Aorta (tissue), 5 donors: ENCODE results near the gene CALY. TPM values are rescaled to one million over a fixed set of nuclear protein-coding genes. Genes with fewer than 3 reads are reported as not detected.

Experiments
- ATAC-seq: fragments of 200-7000 bp; cut with Tn5 transposase; one replicate; pipeline ENCODE4 v1.9.1; 2022; ENCODE audit warnings: moderate library complexity; ENCODE audit not compliant: low FRiP score
- DNase-seq, 2 donors: peaks; one replicate each; pipeline ENCODE4 v3.0.0-alpha.2; 2020
- H3K27ac ChIP-seq, 2 donors: one replicate each; pipeline ENCODE4 v1.5.1; 2013; ENCODE audit warnings: low read length in 2 of 2, mild to moderate bottlenecking in 2 of 2, moderate library complexity in 2 of 2, control low read depth in 1 of 2, inconsistent platforms in 1 of 2, low read depth in 1 of 2
- H3K27me3 ChIP-seq, 2 donors: one replicate each; pipeline ENCODE4 v1.6.1; 2013; ENCODE audit warnings: control low read depth in 1 of 2, low read length in 1 of 2, mild to moderate bottlenecking in 1 of 2, moderate library complexity in 1 of 2; ENCODE audit not compliant: insufficient read depth in 2 of 2, control insufficient read depth in 1 of 2
- H3K36me3 ChIP-seq, 2 donors: one replicate each; pipeline ENCODE4 v1.6.1; 2013; ENCODE audit warnings: control low read depth in 1 of 2, low read length in 1 of 2, mild to moderate bottlenecking in 1 of 2; ENCODE audit not compliant: insufficient read depth in 2 of 2, control insufficient read depth in 1 of 2
- H3K4me1 ChIP-seq, 2 donors: one replicate each; pipeline ENCODE4 v1.6.1; 2013; ENCODE audit warnings: low read length in 2 of 2, control low read depth in 1 of 2, mild to moderate bottlenecking in 1 of 2, moderate library complexity in 1 of 2; ENCODE audit not compliant: insufficient read depth in 2 of 2, control insufficient read depth in 1 of 2
- H3K4me3 ChIP-seq, 2 donors: one replicate each; pipeline ENCODE4 v1.5.1; 2013; ENCODE audit warnings: low read length in 2 of 2, control low read depth in 1 of 2, mild to moderate bottlenecking in 1 of 2
- H3K9me3 ChIP-seq: one replicate; pipeline ENCODE4 v1.6.1; 2013; ENCODE audit warnings: mild to moderate bottlenecking, low read length; ENCODE audit not compliant: control insufficient read depth
- WGBS, 2 donors: extraction: QIAGEN DNeasy Blood & Tissue Kit; methylation state at CpG; one replicate each; pipeline ENCODE4 v1.1.7; 2013; 5-methylcytosine and 5-hydroxymethylcytosine counted together
- intact Hi-C, 2 donors: fragments of 100-400 bp; cut with DNase I; formaldehyde crosslinking; loops; one replicate each; pipeline versions ENCODE4 v1.14.2 to v1.15.0; 2022
- polyA plus RNA-seq, 2 donors: library from polyadenylated mRNA; stranded (reverse); fragments of 200-250 nt; gene quantifications; one replicate each; pipeline ENCODE4 v1.2.3, GENCODE V29; 2013
- total RNA-seq, 2 donors: library from RNA; stranded (reverse); fragmentation: NEBNext Ultra II Directional; extraction: Animal tissue kit (Norgen Biotek cat#: 25700); gene quantifications; one replicate each; pipeline ENCODE4 v1.2.1, GENCODE V29; 2021
- donor health status: healthy with polysubstance abuse.
- donor health status: Bipolar disorder and iron deficiency.
- donor health status: DM: no; HTN: no; CAD: no.
- donor health status: DM: no; HTN: no; CAD: no.
- donor health status: DM: yes; HTN: yes; CAD: no.

CALY gene
- total and polyA plus RNA-seq, 4 donors, result not detected

- Histone ChIP-seq H3K4me3 (no peak overlapping the region), H3K36me3 (no peaks in the 10 kb centered on the region), H3K27ac (no peak overlapping the region), H3K9me3 (no peaks in the 10 kb centered on the region), H3K4me1 (no peaks in the 10 kb centered on the region), H3K27me3 (peaks cover 0 to 1% of the 10 kb centered on the region in 2 donors)
- peak in 1 of 2 donors; percentile 40 for DNase-seq
- no peak for ATAC-seq
- 81 to 82% methylated on average over 15 of the region's 15 CpGs for WGBS, 2 donors
- intact Hi-C loops, result loop anchor here in 1 of 2 donors (5.0 kb wide), 1 partner anchor 279 kb away; no protein-coding TSS in a partner anchor
These were observed 8.0 kb downstream of the CALY start for GRCh38 chr10:133328358-133329343.

DNA sequence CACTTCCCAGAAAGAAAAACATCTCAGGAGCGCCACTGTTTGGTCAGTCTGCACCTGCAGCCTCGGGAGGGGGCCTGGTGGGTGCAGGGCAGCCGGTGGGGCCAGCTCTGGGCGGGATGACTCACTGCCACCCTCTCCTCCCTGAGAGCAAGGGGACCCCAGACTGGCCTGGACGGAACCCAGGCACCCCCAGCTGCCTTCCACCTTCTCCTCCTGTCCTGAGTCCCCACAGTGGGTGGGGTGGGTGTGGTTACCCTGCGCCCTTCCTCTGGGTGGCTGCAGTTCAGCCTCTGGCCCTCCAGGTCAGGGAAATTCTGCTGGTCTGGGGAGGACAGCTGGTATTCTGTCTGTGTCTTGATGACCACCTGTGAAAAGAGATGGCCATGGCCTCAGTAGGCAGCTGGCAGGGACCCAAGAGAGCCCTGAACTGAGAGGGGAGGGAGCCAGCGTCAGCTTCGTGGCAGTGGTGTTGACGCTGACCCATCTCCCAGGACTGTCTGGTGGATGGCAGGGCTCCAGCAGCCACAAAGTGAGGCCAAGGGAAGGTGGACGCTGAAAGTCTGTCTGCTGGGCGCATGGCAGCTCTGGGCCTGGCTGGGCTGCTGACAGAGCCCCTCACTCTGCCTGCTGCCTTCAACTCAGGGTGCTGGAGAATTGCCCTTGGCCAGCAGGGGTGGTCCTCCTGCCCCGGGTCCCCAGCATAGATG, 8.9 kb downstream of the CALY start:
- DNase-seq (peak in 1 of 2 donors; percentile 39), ATAC-seq (no peak)
- Histone ChIP-seq H3K4me1 (no peaks in the 10 kb centered on the region), H3K27ac (no peak overlapping the region), H3K27me3 (peaks cover 0 to 1% of the 10 kb centered on the region in 2 donors), H3K9me3 (no peaks in the 10 kb centered on the region), H3K36me3 (no peaks in the 10 kb centered on the region), H3K4me3 (no peak overlapping the region)
- 40 to 46% methylated on average over 11 to 12 of the region's 12 CpGs for WGBS, 2 donors
- intact Hi-C loops, result loop anchor here in 1 of 2 donors (5.0 kb wide), 1 partner anchor 279 kb away; no protein-coding TSS in a partner anchor

DNA sequence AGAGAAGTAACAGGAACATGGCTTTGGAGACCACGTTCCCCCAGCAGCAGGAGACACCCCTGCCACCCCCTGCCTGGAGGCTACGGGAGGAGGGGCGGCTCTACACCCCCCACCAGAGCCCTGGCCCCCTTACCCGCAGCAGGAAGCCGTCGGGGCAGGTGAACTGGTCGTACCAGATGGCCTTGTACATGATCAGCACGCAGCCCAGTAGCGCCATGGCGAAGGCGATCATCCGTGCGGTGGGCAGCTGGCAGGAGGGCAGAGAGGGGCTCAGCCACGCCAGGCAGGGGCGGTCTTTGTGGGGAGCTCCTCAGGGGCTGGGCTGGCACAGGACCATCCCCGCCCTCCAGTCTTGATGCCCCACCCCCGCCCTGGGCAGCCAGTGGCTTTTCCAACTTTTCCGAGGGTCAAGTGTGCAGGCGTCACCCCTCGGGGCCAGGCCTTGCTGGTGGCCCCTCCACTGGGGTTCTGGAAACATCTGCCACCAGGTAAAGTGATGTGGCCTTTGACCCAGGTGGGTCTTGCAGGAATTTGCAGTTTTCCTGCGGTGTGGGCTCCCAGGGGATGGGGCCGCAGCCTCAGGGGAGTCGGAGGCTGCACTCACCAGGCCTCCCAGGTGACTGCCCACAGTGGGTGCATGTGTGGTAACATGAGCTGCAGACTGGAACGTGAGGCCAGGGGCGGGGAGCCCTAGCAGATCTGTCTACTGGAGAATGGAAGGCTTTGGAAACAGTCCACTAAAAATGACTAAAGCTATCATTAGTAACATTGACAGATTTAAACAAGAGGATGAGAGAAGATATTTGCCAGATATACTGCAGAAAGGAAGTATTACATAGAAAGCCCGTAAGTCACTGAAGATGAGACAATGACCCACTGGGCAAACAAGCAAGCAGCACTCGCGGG, 9.7 kb downstream of the CALY start:
- H3K36me3 ChIP-seq, result no peaks in the 10 kb centered on the region
- DNase-seq (peak in 1 of 2 donors; percentile 35), ATAC-seq (no peak)
- intact Hi-C loops, result loop anchor here in 1 of 2 donors (5.0 kb wide), 1 partner anchor 280 kb away; no protein-coding TSS in a partner anchor
- 31 to 32% methylated on average over 26 to 28 of the region's 28 CpGs for WGBS, 2 donors
- no peaks in the 10 kb centered on the region for H3K4me1 ChIP-seq
- H3K9me3 ChIP-seq, result no peaks in the 10 kb centered on the region
- H3K4me3 ChIP-seq, result no peak overlapping the region
- H3K27me3 ChIP-seq, result peaks cover 0 to 1% of the 10 kb centered on the region in 2 donors
- no peak overlapping the region for H3K27ac ChIP-seq

- Histone ChIP-seq H3K9me3 (no peaks in the 10 kb centered on the region), H3K27ac (no peak overlapping the region), H3K4me1 (no peaks in the 10 kb centered on the region), H3K36me3 (no peaks in the 10 kb centered on the region), H3K27me3 (peaks cover 0 to 1% of the 10 kb centered on the region in 2 donors), H3K4me3 (peak overlapping the region in 1 of 2 donors; percentile 16)
- intact Hi-C loops, result loop anchor here in 1 of 2 donors (5.0 kb wide), 1 partner anchor 281 kb away; no protein-coding TSS in a partner anchor
- no peak for DNase-seq
- 32 to 36% methylated on average over 9 of the region's 9 CpGs for WGBS, 2 donors
- ATAC-seq, result no peak
These were observed 10.5 kb downstream of the CALY start for GRCh38 chr10:133326223-133326551.

- H3K27me3 ChIP-seq, result peaks cover 0 to 1% of the 10 kb centered on the region in 2 donors
- no peak overlapping the region for H3K27ac ChIP-seq
- H3K36me3 ChIP-seq, result no peaks in the 10 kb centered on the region
- no peaks in the 10 kb centered on the region for H3K4me1 ChIP-seq
- DNase-seq (peak in 1 of 2 donors; percentile 47), ATAC-seq (no peak)
- no peaks in the 10 kb centered on the region for H3K9me3 ChIP-seq
- H3K4me3 ChIP-seq, result peak overlapping the region; percentile 16 to 40
- intact Hi-C loops, result loop anchor here in 1 of 2 donors (5.0 kb wide), 1 partner anchor 282 kb away; no protein-coding TSS in a partner anchor
- 1% methylated on average over 75 to 91 of the region's 91 CpGs for WGBS, 2 donors
These were observed 11.1 kb downstream of the CALY start for GRCh38 chr10:133325440-133326222.

GRCh38 chr10:133324857-133325260, 11.8 kb downstream of the CALY start:
- no peaks in the 10 kb centered on the region for H3K9me3 ChIP-seq
- no peak overlapping the region for H3K4me3 ChIP-seq
- 16 to 19% methylated on average over 20 of the region's 20 CpGs for WGBS, 2 donors
- H3K27ac ChIP-seq, result no peak overlapping the region
- DNase-seq, result peak in 1 of 2 donors; percentile 54
- H3K4me1 ChIP-seq, result no peaks in the 10 kb centered on the region
- peaks cover 0 to 1% of the 10 kb centered on the region in 2 donors for H3K27me3 ChIP-seq
- H3K36me3 ChIP-seq, result no peaks in the 10 kb centered on the region
- intact Hi-C loops, result loop anchor here in 1 of 2 donors (5.0 kb wide), 1 partner anchor 282 kb away; no protein-coding TSS in a partner anchor
- ATAC-seq, result no peak

GRCh38 chr10:133324198-133324792, 12.4 kb downstream of the CALY start:
- Histone ChIP-seq H3K4me3 (no peak overlapping the region), H3K9me3 (no peaks in the 10 kb centered on the region), H3K36me3 (no peaks in the 10 kb centered on the region), H3K27me3 (peaks cover 0 to 1% of the 10 kb centered on the region in 2 donors), H3K4me1 (no peaks in the 10 kb centered on the region), H3K27ac (no peak overlapping the region)
- 12 to 14% methylated on average over 10 to 13 of the region's 13 CpGs for WGBS, 2 donors
- intact Hi-C loops, result no loop called here
- DNase-seq (peak in 1 of 2 donors; percentile 51), ATAC-seq (no peak)
